ENCODE measurements around the gene TNFAIP8L2.
"Not testable (repeated sequence)": the region's sequence is repeated elsewhere in the genome, so short reads cannot be mapped to it uniquely, and the experiment has no call there.

Gene TNFAIP8L2

GRCh38 chr1:151198254-151199127 lies 42.0 kb downstream of the TNFAIP8L2 start, which contains the start of gene PIP5K1A:
PIP5K1A (plus strand) TSS chr1:151198552; CDS start chr1:151198997, 445 bp downstream.
- DNase-seq (ENCODE audit: low read depth), result peak; percentile 98
- peak within 1 kb of the TSS; percentile 100 for H3K4me3 ChIP-seq (ENCODE audit: low read length)
- TF ChIP-seq, protein P1, sequence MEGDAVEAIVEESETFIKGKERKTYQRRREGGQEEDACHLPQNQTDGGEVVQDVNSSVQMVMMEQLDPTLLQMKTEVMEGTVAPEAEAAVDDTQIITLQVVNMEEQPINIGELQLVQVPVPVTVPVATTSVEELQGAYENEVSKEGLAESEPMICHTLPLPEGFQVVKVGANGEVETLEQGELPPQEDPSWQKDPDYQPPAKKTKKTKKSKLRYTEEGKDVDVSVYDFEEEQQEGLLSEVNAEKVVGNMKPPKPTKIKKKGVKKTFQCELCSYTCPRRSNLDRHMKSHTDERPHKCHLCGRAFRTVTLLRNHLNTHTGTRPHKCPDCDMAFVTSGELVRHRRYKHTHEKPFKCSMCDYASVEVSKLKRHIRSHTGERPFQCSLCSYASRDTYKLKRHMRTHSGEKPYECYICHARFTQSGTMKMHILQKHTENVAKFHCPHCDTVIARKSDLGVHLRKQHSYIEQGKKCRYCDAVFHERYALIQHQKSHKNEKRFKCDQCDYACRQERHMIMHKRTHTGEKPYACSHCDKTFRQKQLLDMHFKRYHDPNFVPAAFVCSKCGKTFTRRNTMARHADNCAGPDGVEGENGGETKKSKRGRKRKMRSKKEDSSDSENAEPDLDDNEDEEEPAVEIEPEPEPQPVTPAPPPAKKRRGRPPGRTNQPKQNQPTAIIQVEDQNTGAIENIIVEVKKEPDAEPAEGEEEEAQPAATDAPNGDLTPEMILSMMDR (conservative IDR thresholded peaks at IDR 0.05; ENCODE audit: low read length), result no peak

- peak; percentile 95 for DNase-seq (ENCODE audit: low read depth)
- H3K4me3 ChIP-seq (ENCODE audit: low read length), result peak overlapping the region; percentile 100
- TF ChIP-seq, protein P1 (conservative IDR thresholded peaks at IDR 0.05; ENCODE audit: low read length), result no peak
These were observed 43.6 kb downstream of the TNFAIP8L2 start for GRCh38 chr1:151199873-151200581.

GRCh38 chr1:151205381-151205965 lies 49.0 kb downstream of the TNFAIP8L2 start:
- H3K4me3 ChIP-seq (ENCODE audit: low read length); DNase-seq (ENCODE audit: low read depth): not testable (repeated sequence)

Measured in AG10803 (cell line).